GM23248 (cell line): ENCODE data around the gene NASP.

Source experiments
- EZH2 ChIP-seq: fragments of 200-600 bp; sonication (generic); IDR thresholded peaks from 2 replicates; pipeline ENCODE4 v1.6.1; 2018; ENCODE audit warnings: antibody characterized with exemption, mild to moderate bottlenecking; ENCODE audit not compliant: insufficient read depth, poor library complexity, severe bottlenecking
- EZH2phosphoT487 ChIP-seq: fragments of 200-600 bp; sonication (generic); IDR thresholded peaks from 2 replicates; pipeline ENCODE4 v1.6.1; 2018; ENCODE audit warnings: antibody characterized with exemption, moderate library complexity, mild to moderate bottlenecking, low read depth; ENCODE audit not compliant: insufficient read depth

- no peak for TF ChIP-seq EZH2phosphoT487
- TF ChIP-seq EZH2 = no peak
Measured at GRCh38 chr1:45570631-45571030, 13.2 kb upstream of the NASP start.
